ENCODE results near the gene SLBP. TPM values are rescaled to one million over a fixed set of nuclear protein-coding genes. Genes with fewer than 3 reads are reported as not detected.

SLBP gene
- total RNA-seq, 1 donor from 2014 or later, result 62.9 TPM

DNA sequence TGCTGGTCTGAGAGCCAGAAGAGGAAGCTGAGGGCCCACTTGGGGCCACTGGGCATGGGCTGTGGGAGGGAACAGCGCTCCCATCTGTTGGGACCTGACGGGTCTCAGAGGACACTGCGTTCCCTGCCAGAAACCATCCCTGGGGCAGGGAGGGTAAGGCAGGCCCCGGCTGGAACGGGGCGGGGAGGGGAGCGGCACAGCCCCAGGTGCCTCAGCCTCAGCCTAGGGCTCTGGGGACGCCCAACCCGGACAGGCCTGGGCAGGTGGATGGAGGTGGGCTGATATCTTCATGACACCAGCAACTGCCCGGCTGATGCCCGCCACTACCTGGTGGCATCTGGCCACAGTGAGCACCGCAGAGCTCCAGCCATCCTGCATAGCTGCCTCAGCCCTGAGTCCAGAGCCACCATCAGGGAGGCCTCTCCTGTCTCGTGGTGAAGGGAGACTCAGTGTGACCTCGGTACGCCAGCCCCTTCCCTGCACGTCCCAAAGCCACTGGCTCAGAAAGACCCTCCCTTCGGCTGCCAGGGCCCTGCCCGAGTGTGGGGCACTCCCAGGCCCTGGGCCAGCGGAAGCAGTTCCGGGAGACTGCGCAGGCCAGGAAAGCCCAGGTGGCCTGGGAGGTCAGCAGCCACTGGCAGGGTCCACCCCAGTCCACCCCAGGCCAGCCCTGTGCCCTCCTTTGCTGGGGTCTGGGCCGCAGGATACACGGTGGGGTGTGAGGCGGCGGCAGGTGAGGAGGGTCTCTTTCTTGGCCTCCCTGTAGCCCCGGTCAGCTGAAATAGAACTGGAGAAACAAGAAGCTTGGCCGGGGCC, 46.4 kb upstream of the SLBP start:
- TF ChIP-seq CTCF (IDR thresholded peaks at IDR 0.05; ENCODE audit: insufficient read depth, low read length, severe bottlenecking), result peak; percentile 7
- peak; percentile 38 for DNase-seq (ENCODE audit: low read depth)
- Histone ChIP-seq H3K36me3 (ENCODE audit: control insufficient read depth, insufficient read depth, low read length) (no peaks in the 10 kb centered on the region), H3K4me3 (ENCODE audit: low read depth, low read length) (no peak overlapping the region), H3K27me3 (ENCODE audit: control insufficient read depth, insufficient read depth, low read length) (no peaks in the 10 kb centered on the region)
- FAIRE-seq, result no peak

- H3K4me3 ChIP-seq (ENCODE audit: low read depth, low read length), result no peak overlapping the region
- FAIRE-seq, result no peak
Measured at GRCh38 chr4:1757836-1758235, 45.7 kb upstream of the SLBP start.

GRCh38 chr4:1756893-1757779, 45.0 kb upstream of the SLBP start:
- FAIRE-seq, result no peak

More at GRCh38 chr4:1757836-1758235, 45.7 kb upstream of the SLBP start:
- H3K36me3 ChIP-seq (ENCODE audit: control insufficient read depth, insufficient read depth, low read length), result no peaks in the 10 kb centered on the region
- TF ChIP-seq CTCF (IDR thresholded peaks at IDR 0.05; ENCODE audit: insufficient read depth, low read length, severe bottlenecking), result no peak
- no peaks in the 10 kb centered on the region for H3K27me3 ChIP-seq (ENCODE audit: control insufficient read depth, insufficient read depth, low read length)
- DNase-seq (ENCODE audit: low read depth), result no peak

DNA sequence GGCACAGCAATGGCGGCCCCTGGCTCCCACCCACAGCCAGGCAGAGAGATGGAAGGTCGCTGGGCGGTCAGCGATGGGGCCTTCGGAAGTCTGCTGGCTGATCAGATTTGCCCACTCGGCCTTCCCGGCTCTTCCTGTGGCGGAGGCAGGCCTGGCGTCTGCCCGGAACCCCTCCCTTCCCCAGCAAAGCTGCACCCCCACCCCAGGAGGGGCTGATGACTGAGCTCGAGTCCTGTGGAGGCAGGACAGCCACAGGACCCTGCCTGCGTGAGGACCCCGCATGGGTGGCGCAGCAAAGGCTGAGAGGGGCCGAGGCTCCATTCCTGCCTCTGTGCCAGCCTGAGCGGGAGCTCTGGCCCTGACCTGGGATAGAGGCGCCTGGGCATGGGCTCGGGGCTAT, 44.0 kb upstream of the SLBP start:
- FAIRE-seq (no peak), DNase-seq (ENCODE audit: low read depth) (no peak)
- Histone ChIP-seq H3K27me3 (ENCODE audit: control insufficient read depth, insufficient read depth, low read length) (no peaks in the 10 kb centered on the region), H3K36me3 (ENCODE audit: control insufficient read depth, insufficient read depth, low read length) (no peaks in the 10 kb centered on the region), H3K4me3 (ENCODE audit: low read depth, low read length) (no peak overlapping the region)
- no peak for TF ChIP-seq CTCF (IDR thresholded peaks at IDR 0.05; ENCODE audit: insufficient read depth, low read length, severe bottlenecking)

More at GRCh38 chr4:1756893-1757779, 45.0 kb upstream of the SLBP start:
- TF ChIP-seq CTCF (IDR thresholded peaks at IDR 0.05; ENCODE audit: insufficient read depth, low read length, severe bottlenecking), result no peak
- DNase-seq (ENCODE audit: low read depth), result no peak
- Histone ChIP-seq H3K36me3 (ENCODE audit: control insufficient read depth, insufficient read depth, low read length) (no peaks in the 10 kb centered on the region), H3K4me3 (ENCODE audit: low read depth, low read length) (no peak overlapping the region), H3K27me3 (ENCODE audit: control insufficient read depth, insufficient read depth, low read length) (no peaks in the 10 kb centered on the region)

DNA sequence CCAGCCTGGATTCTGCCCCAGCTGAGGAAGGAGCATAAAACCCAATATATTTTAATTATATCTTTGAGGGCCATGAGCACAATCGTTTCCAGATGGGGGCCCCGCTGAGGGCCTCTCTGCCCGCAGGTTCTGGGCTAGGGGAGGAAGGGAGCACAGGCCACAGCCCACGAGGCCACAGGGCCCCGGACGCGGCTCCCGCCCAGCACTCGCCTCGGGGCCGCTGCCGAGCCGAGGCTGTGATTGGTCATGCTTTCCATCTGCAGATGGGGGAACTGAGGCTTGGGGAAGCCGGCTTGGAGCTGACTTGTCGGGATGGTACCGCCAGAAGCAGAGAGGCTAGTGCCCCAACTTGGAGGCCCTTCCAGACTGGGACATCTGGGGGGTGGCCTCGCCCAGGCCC, 43.2 kb upstream of the SLBP start:
- Histone ChIP-seq H3K36me3 (ENCODE audit: control insufficient read depth, insufficient read depth, low read length) (no peaks in the 10 kb centered on the region), H3K4me3 (ENCODE audit: low read depth, low read length) (no peak overlapping the region), H3K27me3 (ENCODE audit: control insufficient read depth, insufficient read depth, low read length) (no peaks in the 10 kb centered on the region)
- no peak for DNase-seq (ENCODE audit: low read depth)
- TF ChIP-seq CTCF (IDR thresholded peaks at IDR 0.05; ENCODE audit: insufficient read depth, low read length, severe bottlenecking), result no peak
- FAIRE-seq, result no peak
